HuH-7.5 (cell line): ENCODE measurements around the gene ACY1.

ENCODE experiments used
- DNase-seq: peaks from one replicate; pipeline ENCODE4 v3.0.0; 2011; ENCODE audit warnings: low spot score

ACY1 gene

GRCh38 chr3:51982838-51983577 lies at the start of gene ACY1:
ACY1 (plus strand) TSS chr3:51983535; CDS start chr3:51984065, 530 bp downstream.
- peak; percentile 97 for DNase-seq

- DNase-seq = no peak
Measured at GRCh38 chr3:51934139-51934850, 49.0 kb upstream of the ACY1 start.

- DNase-seq = no peak
Measured at GRCh38 chr3:51934991-51935885, 48.1 kb upstream of the ACY1 start.

- DNase-seq = no peak
Measured at GRCh38 chr3:51935886-51936755, 47.2 kb upstream of the ACY1 start.

- no peak for DNase-seq
Measured at GRCh38 chr3:51937014-51937413, 46.3 kb upstream of the ACY1 start.

- DNase-seq = no peak
Measured at GRCh38 chr3:51937611-51938450, 45.5 kb upstream of the ACY1 start.

GRCh38 chr3:51938780-51939425 lies 44.4 kb upstream of the ACY1 start:
- DNase-seq = no peak

- no peak for DNase-seq
Measured at GRCh38 chr3:51940648-51941462, 42.5 kb upstream of the ACY1 start.

- DNase-seq = no peak
Measured at GRCh38 chr3:51941463-51941797, 41.9 kb upstream of the ACY1 start.

- peak; percentile 98 for DNase-seq
Measured at GRCh38 chr3:51941798-51942602, 41.3 kb upstream of the ACY1 start, which contains the start of the genes PARP3 and RRP9. PARP3 (plus strand) TSS chr3:51942363; CDS start chr3:51943356, 993 bp downstream. RRP9 (minus strand) TSS chr3:51941904; CDS start chr3:51941867, 37 bp downstream.

- peak; percentile 59 for DNase-seq
Measured at GRCh38 chr3:51942603-51943450, 40.5 kb upstream of the ACY1 start.

- no peak for DNase-seq
Measured at GRCh38 chr3:51943451-51944391, 39.6 kb upstream of the ACY1 start.

- no peak for DNase-seq
Measured at GRCh38 chr3:51944451-51945021, 38.8 kb upstream of the ACY1 start.

- DNase-seq = no peak
Measured at GRCh38 chr3:51945031-51945840, 38.1 kb upstream of the ACY1 start.
